GM18907 (cell line): ENCODE measurements around the gene TMTC2.

Source experiments
- ATAC-seq: cut with Tn5 transposase; IDR thresholded peaks from one replicate; pipeline ENCODE4 v1.9.1; 2021; ENCODE audit warnings: mild to moderate bottlenecking, moderate library complexity; ENCODE audit not compliant: unreplicated experiment

Gene TMTC2

GRCh38 chr12:83168751-83169150 is 482.0 kb downstream of the TMTC2 start:
- no peak for ATAC-seq

GRCh38 chr12:83172441-83172840 is 485.7 kb downstream of the TMTC2 start:
- no peak for ATAC-seq

DNA sequence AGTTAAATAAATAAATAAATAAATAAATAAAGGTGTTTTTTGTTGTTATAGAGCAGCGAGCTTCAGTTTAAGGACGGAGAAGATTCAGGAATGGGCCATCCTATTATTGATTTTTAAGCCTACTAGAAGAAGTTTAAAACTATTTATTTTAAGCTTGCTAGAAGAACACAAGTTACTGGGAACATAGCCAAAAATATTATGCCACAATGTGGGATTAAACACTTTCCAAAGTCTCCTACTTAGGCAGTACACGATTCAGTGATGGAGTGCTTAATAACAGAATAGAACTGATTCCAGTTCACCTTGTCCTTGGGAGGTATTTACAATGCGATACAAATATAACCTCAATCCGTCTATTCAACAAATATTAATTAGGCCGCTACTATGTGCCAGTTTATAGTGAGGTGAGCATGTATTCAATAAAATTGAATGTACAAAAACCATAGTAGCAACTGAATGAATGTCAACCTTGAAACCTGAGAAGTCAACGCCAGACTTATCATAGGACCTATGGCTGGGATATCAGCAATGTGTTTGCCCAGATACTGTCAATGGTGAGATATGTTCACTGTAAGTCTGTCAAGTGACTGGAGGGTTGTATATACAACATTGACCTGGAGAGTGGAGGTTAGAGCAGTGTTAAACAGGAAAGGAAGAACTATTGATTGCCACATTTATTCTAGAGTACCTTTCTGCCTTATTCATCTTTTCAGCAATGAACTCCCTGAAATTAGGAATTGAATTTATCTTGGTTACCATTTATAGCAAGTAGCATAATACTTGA is 486.4 kb downstream of the TMTC2 start:
- no peak for ATAC-seq

DNA sequence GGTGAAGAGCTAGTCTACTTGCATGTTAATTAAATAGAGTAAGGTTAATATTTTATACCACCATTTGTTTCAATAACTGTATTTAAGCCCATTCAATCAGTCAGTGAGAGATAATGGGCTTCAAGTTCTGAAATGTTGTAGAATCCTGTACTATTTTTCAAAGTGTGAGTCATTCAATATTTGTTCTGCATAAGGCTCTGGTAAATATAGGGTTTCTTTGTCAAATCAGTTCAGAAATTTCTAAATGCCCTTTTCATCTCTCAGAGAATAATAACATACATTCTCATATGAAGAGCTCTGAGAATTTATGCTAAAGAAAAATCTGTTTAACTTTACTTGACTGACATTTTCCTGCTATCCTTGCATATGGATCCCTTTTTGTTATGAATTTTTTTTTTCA is 493.3 kb downstream of the TMTC2 start:
- ATAC-seq = no peak

GRCh38 chr12:83181074-83181473 is 494.4 kb downstream of the TMTC2 start:
- ATAC-seq = no peak

- ATAC-seq = no peak
These were observed 496.4 kb downstream of the TMTC2 start for GRCh38 chr12:83183132-83183531.
